Nephron progenitor cell (in vitro differentiated cells): Measurements from ENCODE around the gene BLTP1.

Source experiments
- DNase-seq: peaks from one replicate; pipeline ENCODE4 v3.0.0; 2021
- H3K27ac Mint-ChIP-seq: 2 replicates; pipeline ENCODE4 v1.8.0; 2021; ENCODE audit warnings: mild to moderate bottlenecking, moderate library complexity, mixed read lengths
- H3K27me3 Mint-ChIP-seq: 2 replicates; pipeline ENCODE4 v1.8.0; 2021; ENCODE audit warnings: mild to moderate bottlenecking, low read depth, mixed read lengths; ENCODE audit not compliant: poor library complexity
- H3K36me3 Mint-ChIP-seq: 2 replicates; pipeline ENCODE4 v1.8.0; 2021; ENCODE audit warnings: low read depth, mixed read lengths
- H3K4me1 Mint-ChIP-seq: 2 replicates; pipeline ENCODE4 v1.8.0; 2021; ENCODE audit warnings: mixed read lengths
- H3K4me3 Mint-ChIP-seq: 2 replicates; pipeline ENCODE4 v1.8.0; 2021; ENCODE audit warnings: mild to moderate bottlenecking, moderate library complexity, mixed read lengths
- H3K9me3 Mint-ChIP-seq: 2 replicates; pipeline ENCODE4 v1.8.0; 2021; ENCODE audit warnings: mild to moderate bottlenecking, moderate library complexity, mixed read lengths
- CTCF ChIP-seq: fragments of 200-600 bp; sonication (generic); IDR thresholded peaks from 2 replicates; pipeline ENCODE4 v1.5.0; 2021; ENCODE audit warnings: antibody characterized with exemption

BLTP1 gene

GRCh38 chr4:122119739-122120138 lies 32.4 kb upstream of the BLTP1 start:
- Mint-ChIP-seq H3K9me3 (no peaks in the 10 kb centered on the region), H3K27me3 (peaks cover 4% of the 10 kb centered on the region), H3K4me1 (no peaks in the 10 kb centered on the region), H3K4me3 (no peak overlapping the region), H3K36me3 (no peaks in the 10 kb centered on the region), H3K27ac (no peak overlapping the region)
- DNase-seq = no peak
- TF ChIP-seq CTCF = no peak

- Mint-ChIP-seq H3K4me1 (no peaks in the 10 kb centered on the region), H3K36me3 (no peaks in the 10 kb centered on the region), H3K27ac (no peak overlapping the region), H3K27me3 (peaks cover 7% of the 10 kb centered on the region), H3K4me3 (no peak overlapping the region), H3K9me3 (no peaks in the 10 kb centered on the region)
- TF ChIP-seq CTCF = no peak
- DNase-seq = no peak
These were observed 30.5 kb upstream of the BLTP1 start for GRCh38 chr4:122121593-122121992.

GRCh38 chr4:122122083-122122482 lies 30.0 kb upstream of the BLTP1 start:
- no peak for TF ChIP-seq CTCF
- DNase-seq = no peak
- H3K27ac Mint-ChIP-seq = no peak overlapping the region
- H3K4me1 Mint-ChIP-seq = no peaks in the 10 kb centered on the region
- H3K9me3 Mint-ChIP-seq = no peaks in the 10 kb centered on the region
- H3K27me3 Mint-ChIP-seq = peaks cover 7% of the 10 kb centered on the region
- H3K36me3 Mint-ChIP-seq = no peaks in the 10 kb centered on the region
- no peak overlapping the region for H3K4me3 Mint-ChIP-seq

GRCh38 chr4:122129061-122129460 lies 23.1 kb upstream of the BLTP1 start:
- DNase-seq = no peak
- Mint-ChIP-seq H3K27ac (no peak overlapping the region), H3K4me3 (no peak overlapping the region), H3K4me1 (no peaks in the 10 kb centered on the region), H3K36me3 (no peaks in the 10 kb centered on the region), H3K9me3 (no peaks in the 10 kb centered on the region), H3K27me3 (peaks cover 8% of the 10 kb centered on the region)
- TF ChIP-seq CTCF = no peak

GRCh38 chr4:122131562-122132157 lies 20.5 kb upstream of the BLTP1 start:
- no peak for TF ChIP-seq CTCF
- no peak overlapping the region for H3K27ac Mint-ChIP-seq
- H3K9me3 Mint-ChIP-seq = no peaks in the 10 kb centered on the region
- peaks cover 9% of the 10 kb centered on the region for H3K27me3 Mint-ChIP-seq
- no peaks in the 10 kb centered on the region for H3K36me3 Mint-ChIP-seq
- DNase-seq = no peak
- no peaks in the 10 kb centered on the region for H3K4me1 Mint-ChIP-seq
- H3K4me3 Mint-ChIP-seq = no peak overlapping the region

- no peak for DNase-seq
- Mint-ChIP-seq H3K27me3 (peaks cover 9% of the 10 kb centered on the region), H3K36me3 (no peaks in the 10 kb centered on the region), H3K9me3 (no peaks in the 10 kb centered on the region), H3K4me3 (no peak overlapping the region), H3K27ac (no peak overlapping the region), H3K4me1 (no peaks in the 10 kb centered on the region)
- TF ChIP-seq CTCF = no peak
These were observed 19.2 kb upstream of the BLTP1 start for GRCh38 chr4:122132891-122133290.
